ENCODE measurements around the gene CD68.
"Not testable (repeated sequence)": the region's sequence is repeated elsewhere in the genome, so short reads cannot be mapped to it uniquely, and the experiment has no call there.

Gene CD68

DNA sequence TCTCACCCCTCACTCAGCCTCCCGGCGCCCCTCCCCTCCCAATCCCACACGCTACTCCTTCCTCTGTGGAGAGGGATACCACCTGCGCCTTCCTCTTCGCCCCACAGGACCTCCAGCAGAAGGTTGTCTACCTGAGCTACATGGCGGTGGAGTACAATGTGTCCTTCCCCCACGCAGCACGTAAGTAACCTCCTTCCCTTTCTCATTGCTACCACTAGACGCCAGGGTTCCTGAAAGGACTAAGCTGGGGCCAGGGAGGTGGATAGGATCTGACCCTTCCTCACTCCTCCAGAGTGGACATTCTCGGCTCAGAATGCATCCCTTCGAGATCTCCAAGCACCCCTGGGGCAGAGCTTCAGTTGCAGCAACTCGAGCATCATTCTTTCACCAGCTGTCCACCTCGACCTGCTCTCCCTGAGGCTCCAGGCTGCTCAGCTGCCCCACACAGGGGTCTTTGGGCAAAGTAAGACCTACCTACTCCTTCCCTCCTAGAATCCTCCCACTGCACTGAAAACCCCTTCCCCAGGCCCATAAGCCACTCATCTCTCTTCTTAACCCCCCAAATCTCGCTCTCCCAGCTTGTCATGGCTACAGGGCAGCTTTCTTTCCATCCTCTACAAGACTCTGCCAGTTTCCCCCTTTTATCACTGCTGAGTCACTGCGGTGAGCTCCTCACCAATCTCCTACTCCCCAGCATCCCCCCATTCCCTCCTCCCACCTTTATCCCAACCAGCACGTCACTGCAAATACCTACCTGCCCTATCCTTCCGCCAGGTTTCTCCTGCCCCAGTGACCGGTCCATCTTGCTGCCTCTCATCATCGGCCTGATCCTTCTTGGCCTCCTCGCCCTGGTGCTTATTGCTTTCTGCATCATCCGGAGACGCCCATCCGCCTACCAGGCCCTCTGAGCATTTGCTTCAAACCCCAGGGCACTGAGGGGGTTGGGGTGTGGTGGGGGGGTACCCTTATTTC is 1.5 kb downstream of the CD68 start:
- DNase-seq: no peak

DNA sequence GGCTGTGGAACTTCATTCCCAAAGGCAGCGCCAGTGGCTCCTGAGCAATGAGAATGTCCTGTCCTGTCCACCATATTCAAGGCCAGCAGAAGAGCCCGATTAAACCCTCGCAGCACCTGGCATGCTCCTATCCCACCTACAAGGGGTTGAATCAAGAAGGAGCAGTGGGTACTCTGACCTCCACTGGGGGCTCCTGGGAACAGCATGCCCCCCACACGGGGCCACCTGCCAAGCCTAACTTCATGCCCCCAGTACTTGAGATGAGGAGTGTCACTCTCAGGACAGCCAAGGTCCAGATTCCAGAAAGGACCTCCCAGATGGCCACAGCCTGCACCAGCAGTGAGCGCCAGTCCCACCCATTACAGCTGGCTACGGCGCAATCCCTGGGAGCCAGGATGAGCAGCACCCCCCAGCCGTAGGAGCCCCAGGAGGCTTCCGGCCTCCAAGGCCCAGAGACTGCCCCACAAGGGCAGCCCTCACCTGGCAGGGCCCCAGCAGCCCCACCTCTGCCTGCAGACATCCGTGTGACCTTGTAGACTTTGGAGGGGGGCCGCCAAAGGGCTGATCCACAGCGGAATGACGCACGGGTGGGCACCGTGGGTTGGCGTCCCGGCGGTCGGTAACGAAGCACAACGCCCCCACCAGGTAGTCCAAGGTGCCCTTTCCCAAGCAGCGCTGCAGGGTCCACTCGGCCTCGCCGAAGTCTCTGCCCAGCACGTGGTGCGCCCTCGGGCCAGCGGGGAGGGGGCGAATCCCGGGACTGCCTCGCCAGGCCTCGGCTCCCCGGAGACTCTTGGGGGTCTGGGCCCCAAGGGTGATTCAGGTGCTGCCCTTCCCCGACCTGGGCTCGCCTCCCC is 3.2 kb downstream of the CD68 start:
- DNase-seq: no peak

DNA sequence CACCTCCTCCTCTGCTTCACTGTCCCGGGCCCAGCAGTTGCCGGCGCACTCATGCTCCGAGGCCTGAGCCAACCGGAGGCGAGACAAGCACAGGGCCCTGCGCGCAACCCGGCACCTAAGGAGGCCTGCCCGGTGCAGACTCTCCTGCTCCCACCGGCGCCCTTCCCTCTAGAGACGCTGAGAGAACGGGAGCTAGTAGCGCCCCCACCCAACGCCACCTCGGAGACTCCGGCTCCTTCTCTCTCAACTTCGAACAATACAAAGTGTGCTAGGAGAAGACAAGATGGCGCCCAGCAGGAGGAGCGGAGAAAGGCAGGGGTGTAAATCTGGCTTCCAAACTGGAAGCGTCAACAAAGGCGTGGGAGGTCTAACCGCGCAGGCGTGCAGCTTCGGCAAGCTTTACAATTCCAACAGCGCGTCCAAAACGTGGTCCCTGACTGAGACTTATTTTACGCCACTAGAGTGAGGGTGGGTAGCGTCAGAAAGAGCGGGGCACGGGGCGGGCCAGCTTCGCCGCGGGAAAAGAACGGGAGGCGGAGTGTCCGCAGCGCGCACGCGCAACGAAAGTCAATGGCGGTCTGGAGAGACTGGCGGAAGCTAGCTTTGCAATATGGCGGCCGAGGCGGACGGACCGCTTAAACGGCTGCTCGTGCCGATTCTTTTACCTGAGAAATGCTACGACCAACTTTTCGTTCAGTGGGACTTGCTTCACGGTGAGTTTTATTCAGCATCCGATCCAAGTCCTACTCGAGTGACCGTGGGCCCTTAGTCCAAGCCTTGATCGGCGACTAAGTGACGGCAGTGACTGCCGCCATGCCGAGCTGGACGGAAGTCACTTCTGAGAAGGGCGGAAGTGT is 4.0 kb downstream of the CD68 start, which contains the start of gene MPDU1:
Gene MPDU1 (plus strand): TSS at position 600 of the 857 bp plus-strand sequence. CDS start 11 bp downstream, at position 611.
- DNase-seq: peak; percentile 98

DNA sequence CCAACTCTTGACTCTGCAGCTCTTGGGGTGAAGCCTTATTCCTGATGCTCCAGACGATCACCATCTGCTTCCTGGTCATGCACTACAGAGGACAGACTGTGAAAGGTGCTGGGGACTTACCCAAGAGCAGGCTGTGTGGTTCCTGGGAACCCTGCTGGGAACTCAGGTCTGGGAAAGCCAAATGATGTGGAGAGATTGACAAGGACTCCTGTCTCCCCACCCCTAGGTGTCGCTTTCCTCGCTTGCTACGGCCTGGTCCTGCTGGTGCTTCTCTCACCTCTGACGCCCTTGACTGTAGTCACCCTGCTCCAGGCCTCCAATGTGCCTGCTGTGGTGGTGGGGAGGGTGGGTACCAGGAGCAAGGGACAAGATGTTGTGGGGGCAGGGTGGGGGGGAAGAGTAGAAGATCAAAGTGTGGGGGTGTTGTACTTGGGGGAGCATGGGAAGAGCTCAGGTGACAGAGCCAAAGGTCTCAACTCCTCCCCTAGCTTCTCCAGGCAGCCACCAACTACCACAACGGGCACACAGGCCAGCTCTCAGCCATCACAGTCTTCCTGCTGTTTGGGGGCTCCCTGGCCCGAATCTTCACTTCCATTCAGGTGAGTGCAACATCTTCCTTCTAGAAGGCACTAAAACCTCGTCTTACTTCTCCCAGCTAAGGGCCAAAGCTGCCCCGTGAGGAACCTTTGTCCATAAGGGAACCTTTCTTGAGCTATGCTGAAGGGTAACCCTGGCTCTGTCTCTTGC is 7.4 kb downstream of the CD68 start:
- peak; percentile 18 for DNase-seq

DNA sequence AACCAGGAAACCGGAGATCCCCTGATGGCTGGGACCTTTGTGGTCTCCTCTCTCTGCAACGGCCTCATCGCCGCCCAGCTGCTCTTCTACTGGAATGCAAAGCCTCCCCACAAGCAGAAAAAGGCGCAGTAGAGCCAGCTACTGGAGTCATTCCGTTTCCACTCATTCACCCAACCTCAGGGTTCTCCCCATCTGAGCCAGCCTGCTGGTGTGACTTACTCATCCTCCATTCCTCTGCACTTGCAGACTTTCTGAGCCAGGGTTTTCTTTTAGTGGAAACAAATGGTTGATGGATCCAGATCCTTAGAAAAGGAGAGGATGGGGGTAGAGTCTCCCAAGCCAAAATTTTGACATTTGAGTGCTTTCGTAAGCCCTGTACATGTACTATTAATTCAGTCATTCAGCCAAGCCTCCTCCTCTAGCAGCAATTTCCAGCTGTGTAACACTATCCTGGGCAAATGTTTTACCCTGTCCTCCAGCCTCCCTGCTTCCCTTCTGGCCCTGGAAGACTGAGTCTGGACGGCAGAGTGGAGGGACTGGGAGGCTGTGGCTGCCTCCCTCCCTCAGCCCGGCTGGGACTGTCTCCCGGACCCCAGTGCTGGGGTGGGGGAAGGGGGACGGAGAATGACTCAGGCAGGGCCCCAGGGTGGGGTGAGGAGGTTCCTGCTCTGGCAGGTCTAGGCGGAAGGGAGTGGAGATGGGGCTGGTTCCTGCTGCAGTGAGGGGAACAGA is 8.1 kb downstream of the CD68 start:
- peak; percentile 86 for DNase-seq

DNA sequence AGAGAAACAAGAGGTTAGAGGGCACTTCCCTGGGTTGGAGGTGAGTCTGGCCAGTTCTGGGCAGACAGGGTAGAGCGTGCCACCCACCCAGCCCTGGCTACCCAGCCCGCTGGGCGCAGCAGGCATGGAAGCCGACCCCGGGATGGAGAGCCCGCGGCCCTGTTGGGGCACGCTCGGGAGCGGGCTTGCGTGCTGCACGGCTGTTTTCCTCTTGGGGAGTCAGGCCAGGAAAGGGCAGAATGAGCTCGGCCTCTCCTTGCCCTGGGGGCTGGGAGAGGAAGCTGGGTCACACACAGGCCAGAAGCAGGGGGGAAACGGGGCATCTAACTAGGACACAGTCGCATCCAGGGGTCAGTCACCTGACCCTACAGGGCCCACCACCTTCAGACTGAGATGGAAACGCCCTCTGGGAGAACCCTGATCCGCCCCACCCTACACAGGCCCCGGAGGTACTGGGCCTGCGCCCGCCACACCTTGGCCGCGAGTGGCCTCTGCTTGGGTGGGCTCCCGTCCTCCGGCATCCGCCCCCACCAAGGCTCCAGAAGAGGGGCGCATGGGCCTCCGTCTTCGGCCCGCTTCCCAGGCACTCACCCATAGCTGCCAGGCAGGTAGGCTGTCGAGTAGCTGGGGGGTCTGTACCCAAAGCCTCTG is 9.2 kb downstream of the CD68 start:
- no peak for DNase-seq

DNA sequence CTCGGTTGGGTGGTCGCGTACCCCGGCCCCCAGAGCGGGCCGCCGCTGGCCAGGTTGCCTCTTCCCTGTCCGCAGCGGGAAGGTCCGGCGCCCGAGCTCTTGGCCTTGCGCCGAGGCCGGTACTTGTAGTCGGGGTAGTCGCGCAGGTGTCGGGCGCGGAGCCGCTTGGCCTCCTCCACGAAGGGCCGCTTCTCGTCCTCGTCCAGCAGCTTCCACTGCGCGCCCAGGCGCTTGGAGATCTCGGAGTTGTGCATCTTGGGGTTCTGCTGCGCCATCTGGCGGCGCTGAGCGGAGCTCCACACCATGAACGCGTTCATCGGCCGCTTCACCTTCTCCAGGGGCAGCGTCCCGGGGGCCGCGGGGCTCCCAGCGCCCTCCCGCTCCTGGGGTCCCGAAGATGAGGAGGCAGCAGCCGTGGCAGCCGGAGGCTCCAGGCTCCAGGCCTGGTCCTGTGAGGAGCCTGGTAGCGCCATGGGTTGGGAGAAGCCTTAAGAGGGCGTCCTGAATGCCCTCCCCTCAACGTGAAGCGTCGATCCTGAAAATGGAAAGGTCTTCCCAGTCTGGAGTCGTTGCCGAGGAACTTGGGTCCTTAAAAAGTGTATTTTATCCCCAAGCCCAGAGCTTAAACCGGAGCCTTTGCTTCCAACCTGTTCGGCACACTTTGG is 9.9 kb downstream of the CD68 start:
- DNase-seq: peak; percentile 79

DNA sequence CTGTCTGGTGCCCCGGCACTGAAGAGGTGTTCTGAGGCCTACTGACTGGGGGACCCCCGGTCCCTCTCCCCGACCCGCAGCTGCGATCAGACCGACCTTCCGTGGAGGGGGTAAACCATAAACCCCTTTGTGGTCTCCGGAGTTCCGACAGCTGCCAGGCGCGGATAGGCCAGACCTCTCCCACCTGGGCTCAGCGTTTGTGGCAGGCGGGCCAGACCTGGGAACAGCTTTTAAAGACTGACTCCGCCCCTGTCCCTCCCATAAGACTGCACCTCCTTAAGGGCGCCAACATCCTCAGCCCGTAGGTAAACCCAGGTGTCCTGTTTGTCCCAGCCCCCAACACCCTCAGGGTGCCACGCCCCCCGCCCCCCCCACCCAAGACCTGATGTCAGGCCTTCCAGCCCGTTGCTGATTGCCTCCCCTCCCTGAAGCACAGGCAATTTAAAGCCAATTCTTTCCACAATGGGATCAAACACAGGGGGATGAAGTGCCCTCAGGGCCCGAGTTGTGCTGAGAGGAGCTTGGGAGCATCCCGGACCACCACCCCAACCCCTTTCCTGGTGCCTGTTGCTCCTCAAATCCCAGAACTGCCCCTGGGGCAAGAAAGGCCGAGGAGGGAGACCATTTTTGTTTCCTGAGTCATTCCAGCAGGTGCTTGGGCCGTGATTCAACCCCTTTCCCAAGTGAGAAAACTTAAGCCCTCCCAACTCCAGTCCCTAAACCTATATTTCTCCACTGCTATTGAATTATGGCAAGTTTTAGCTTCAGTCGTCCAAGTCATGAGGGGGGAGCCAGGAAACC is 10.7 kb downstream of the CD68 start, which contains the start of gene SOX15:
Gene SOX15 (minus strand): TSS at position 204 of the 801 bp plus-strand sequence. CDS start 418 bp downstream, outside the sequence.
- peak; percentile 28 for DNase-seq

DNA sequence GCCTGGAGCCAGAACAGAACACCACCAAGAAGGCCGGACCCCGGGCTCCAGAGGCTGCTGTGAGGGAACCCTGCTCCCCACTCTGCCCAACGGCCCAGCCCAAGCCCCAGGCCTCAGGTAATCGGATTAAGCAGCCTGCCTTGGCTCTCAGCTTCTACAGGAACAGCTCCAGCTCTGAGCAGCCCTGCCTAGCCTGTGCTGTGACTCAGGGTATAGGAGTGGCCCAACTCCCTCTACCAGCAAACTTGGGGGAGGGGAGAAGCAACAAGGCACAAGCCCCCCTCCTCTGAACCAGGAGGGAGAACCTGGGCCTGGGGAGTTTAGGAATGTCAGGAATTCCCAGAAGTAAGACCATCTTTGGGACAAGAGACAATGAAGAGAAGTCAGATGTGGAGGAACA is 11.3 kb downstream of the CD68 start:
- DNase-seq: peak; percentile 63

DNA sequence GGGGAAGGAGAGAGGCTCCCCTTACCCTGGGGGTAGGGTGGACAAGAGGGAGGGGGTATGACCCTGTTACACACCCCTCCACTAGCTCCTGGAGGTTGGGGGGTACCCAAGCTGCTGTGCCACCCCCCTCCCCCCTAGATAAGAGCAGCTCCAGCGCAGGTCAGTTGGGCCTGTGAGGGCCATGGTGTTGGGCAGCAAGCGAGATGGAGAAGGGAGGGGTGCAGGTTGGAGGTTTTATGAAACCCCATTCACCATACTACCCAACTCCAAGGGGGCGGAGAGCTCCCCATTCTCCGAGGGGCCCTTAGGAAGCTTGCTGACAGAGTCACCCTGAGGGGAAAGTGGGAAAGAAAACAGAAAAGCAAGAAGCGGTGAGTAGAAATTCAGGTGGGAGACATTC is 12.2 kb downstream of the CD68 start:
- DNase-seq: no peak

DNA sequence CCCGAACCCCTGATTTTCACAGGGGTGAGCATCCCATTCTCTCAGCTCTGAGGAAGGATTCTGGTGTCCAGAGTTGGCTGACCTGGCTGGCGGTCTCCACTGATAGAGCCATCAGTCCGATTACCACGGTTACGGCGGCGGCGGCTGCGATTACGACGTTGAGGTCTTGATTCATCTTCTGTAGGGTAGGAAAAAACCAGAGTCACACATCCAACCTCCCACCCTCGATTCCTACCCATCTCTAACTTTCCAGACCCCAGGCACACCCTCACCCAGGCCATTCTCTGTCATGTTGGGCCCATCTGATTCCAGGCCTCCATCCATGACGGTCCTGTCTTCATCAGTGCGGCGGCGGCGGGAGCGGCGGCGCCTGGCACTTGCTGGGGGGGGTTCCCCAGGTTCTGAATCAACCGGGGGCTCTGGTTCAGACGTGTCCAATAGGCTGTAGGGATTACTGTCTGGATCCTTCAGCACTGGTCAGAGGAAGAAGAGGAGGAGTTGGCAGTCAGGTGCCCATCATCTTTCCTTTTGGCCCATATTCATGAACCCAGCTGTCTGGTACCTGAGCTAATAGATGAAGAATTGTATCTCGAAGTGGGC is 13.1 kb downstream of the CD68 start:
- no peak for DNase-seq

DNA sequence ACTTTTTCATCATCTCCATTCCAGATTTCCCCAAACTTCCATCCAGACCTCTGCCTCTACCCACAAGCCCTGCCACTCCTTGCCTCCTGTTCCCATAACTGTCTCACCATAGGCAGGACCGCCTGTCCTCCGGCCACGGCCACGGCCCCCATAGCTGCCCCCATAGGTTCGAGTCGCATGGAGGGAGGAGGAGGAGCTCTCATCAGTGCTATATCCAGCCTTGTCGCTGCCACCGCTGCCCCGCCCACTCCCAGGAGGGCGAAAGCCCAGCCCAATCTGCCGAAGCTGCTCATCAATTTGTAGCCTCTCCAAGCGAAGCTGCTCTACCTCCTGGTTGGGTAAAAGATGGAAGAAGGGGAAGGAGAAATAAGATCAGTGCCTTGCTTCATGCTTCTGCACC is 13.9 kb downstream of the CD68 start:
- DNase-seq: no peak

DNA sequence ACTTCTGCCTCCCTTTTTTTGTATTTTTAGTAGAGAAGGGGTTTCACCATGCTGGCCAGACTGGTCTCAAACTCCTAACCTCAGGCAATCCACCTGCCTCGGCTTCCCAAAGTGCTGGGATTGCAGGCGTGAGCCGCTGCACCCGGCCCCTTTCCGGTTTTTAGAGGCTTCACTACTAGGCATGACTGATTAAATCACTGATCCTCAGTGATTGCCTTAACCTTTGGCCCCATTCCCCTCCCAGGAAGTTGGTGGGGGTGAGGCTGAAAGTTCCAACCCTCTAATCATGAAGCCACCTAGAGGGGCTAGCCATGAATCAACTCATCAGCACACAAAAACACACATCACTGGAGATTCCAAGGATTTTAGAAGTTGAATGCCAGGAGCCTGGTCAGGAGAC is 18.1 kb downstream of the CD68 start:
- DNase-seq: not testable (repeated sequence)

DNA sequence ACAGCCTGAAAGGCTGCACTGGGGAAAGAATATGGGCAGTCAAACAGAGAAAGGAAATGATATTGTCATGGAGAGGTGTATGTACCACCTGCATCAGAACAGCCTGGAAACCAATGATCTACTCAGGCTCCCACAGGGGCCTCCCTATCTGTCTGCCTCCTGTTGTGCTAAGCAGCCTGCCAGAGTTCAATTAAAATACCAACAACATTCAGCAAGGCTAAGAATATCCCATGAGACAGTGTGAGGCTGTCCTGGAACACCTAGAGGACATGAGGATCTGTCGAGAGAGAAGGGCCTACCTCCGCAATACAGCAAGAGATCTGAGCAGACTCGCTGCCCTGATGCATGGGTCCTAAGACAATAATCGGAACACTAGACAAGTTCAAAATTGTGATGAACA is 26.8 kb downstream of the CD68 start:
- no peak for DNase-seq

DNA sequence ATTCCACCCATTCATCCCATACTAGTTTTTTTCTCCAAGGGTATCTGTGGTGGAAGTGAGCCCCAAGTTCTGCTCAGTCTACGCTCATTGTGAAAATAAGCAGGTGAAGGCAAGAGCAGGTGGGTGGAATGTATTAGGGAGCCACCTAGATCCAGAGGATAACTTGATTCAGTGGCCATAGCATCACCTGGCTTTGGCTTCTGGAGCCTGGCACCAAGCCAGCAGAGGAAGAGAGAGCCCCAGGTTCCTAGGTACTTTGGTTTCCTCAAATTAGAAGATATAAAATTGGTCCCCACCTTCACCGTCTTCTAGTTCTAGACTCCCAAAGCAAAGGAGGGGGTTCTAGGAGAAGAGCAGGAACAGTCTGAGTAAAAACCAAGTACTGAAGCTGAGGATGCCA is 31.2 kb downstream of the CD68 start:
- DNase-seq: no peak

DNA sequence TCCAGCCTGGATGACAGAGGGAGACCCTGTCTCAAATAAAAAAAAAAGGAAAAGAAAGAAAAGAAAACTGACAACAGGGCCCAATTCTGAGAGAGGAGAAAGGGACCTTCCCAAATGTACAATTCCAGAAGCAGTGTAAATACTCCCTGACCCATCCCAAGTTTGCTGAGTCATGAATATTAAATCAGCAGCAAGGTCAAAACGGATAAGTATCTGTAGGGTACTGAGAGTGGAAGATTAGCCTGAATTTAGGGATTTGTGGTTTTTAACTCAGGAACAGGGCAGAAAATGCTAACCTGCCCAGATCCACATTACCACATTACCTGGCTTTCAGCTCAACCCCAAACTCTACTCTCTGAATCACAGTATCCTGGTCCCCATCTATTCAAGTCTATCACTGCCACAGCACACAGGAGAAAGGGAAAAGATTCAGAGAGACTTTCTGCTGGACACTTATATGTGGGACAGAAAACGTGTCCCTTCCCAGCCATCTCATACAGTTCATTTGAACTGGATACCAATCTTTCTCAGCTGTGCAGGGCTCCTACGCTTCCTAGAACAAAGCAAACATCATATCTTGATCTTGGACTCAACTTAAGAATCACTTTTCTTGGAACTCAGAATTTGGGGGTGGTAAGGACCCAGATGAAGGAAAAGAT is 32.3 kb downstream of the CD68 start:
- no peak for DNase-seq

DNA sequence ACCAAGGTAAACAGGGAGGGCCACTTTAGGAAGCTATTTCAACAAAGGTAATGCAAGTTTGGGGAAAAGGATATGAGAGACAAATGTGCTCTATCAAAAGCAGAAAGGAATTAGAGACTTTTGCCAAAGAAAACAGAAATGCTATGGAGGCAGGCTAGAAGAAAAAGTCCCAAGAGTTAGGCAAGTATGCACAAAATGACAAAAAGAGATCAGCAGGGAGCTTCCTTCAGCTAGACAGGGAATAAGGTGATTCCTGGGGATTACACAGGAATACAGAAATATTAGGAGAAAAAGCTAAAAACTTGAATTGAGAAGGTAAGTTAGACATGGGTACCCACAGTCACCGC is 32.8 kb downstream of the CD68 start:
- peak; percentile 54 for DNase-seq
